ENCODE measurements around the gene ANKRD29. TPM values are rescaled to one million over a fixed set of nuclear protein-coding genes. Genes with fewer than 3 reads are reported as not detected.
"Not testable (repeated sequence)": the region's sequence is repeated elsewhere in the genome, so short reads cannot be mapped to it uniquely, and the experiment has no call there.

The ANKRD29 gene
- total RNA-seq, 1 experiment from 2014 or later = 8.2 TPM

GRCh38 chr18:23614891-23615290, 47.8 kb downstream of the ANKRD29 start:
- H3K27me3 ChIP-seq (replicated peaks; ENCODE audit: control insufficient read depth, insufficient read depth, low read length) = no peaks in the 10 kb centered on the region
- Mint-ChIP-seq H3K4me1 (ENCODE audit: low read depth, unreplicated experiment) (peaks cover 21% of the 10 kb centered on the region), H3K27me3 (ENCODE audit: insufficient read depth, unreplicated experiment) (no peaks in the 10 kb centered on the region), H3K9me3 (ENCODE audit: unreplicated experiment) (no peaks in the 10 kb centered on the region), H3K4me3 (ENCODE audit: unreplicated experiment) (no peak overlapping the region), H3K27ac (ENCODE audit: unreplicated experiment) (no peak overlapping the region), H3K36me3 (ENCODE audit: insufficient read depth, unreplicated experiment) (no peaks in the 10 kb centered on the region)
- ChIA-PET POLR2A (no interaction called here), CTCF (no interaction called here)
- TF ChIP-seq CTCF (IDR thresholded peaks at IDR 0.05; ENCODE audit: insufficient read depth in 1 of 2, low read depth in 1 of 2, low read length in 1 of 2, severe bottlenecking in 1 of 2, unreplicated experiment in 1 of 2) = no peak
- no peaks in the 10 kb centered on the region for H3K36me3 ChIP-seq (ENCODE audit: control insufficient read depth, insufficient read depth, low read length)
- DNase-seq = no peak
- intact Hi-C loops (cut with micrococcal nuclease; ENCODE audit: unreplicated experiment) = no loop called here
- no peak overlapping the region for H3K4me3 ChIP-seq (ENCODE audit: low read depth, low read length)
- no peaks in the 10 kb centered on the region for H3K9me3 ChIP-seq
- peaks cover 20% of the 10 kb centered on the region for H3K4me1 ChIP-seq
- BruUV-seq (replicated peaks) = no TSS peak

GRCh38 chr18:23614413-23614812, 48.3 kb downstream of the ANKRD29 start:
- Histone ChIP-seq H3K27me3 (replicated peaks; ENCODE audit: control insufficient read depth, insufficient read depth, low read length) (no peaks in the 10 kb centered on the region), H3K9me3 (no peaks in the 10 kb centered on the region), H3K4me1 (peaks cover 25% of the 10 kb centered on the region), H3K4me3 (ENCODE audit: low read depth, low read length) (no peak overlapping the region), H3K36me3 (ENCODE audit: control insufficient read depth, insufficient read depth, low read length) (no peaks in the 10 kb centered on the region)
- ChIA-PET POLR2A (no interaction called here), CTCF (no interaction called here)
- Mint-ChIP-seq H3K27me3 (ENCODE audit: insufficient read depth, unreplicated experiment) (no peaks in the 10 kb centered on the region), H3K4me1 (ENCODE audit: low read depth, unreplicated experiment) (peaks cover 25% of the 10 kb centered on the region), H3K36me3 (ENCODE audit: insufficient read depth, unreplicated experiment) (peaks cover 1% of the 10 kb centered on the region), H3K4me3 (ENCODE audit: unreplicated experiment) (no peak overlapping the region), H3K27ac (ENCODE audit: unreplicated experiment) (no peak overlapping the region), H3K9me3 (ENCODE audit: unreplicated experiment) (no peaks in the 10 kb centered on the region)
- intact Hi-C loops (cut with micrococcal nuclease; ENCODE audit: unreplicated experiment) = no loop called here
- no peak for DNase-seq
- no peak for TF ChIP-seq CTCF (IDR thresholded peaks at IDR 0.05; ENCODE audit: insufficient read depth in 1 of 2, low read depth in 1 of 2, low read length in 1 of 2, severe bottlenecking in 1 of 2, unreplicated experiment in 1 of 2)
- no TSS peak for BruUV-seq (replicated peaks)

- H3K4me3 Mint-ChIP-seq (ENCODE audit: unreplicated experiment); DNase-seq; intact Hi-C loops (cut with micrococcal nuclease; ENCODE audit: unreplicated experiment); H3K9me3 ChIP-seq; CTCF ChIA-PET; H3K9me3 Mint-ChIP-seq (ENCODE audit: unreplicated experiment); BruUV-seq (replicated peaks); H3K36me3 ChIP-seq (ENCODE audit: control insufficient read depth, insufficient read depth, low read length); H3K27me3 ChIP-seq (replicated peaks; ENCODE audit: control insufficient read depth, insufficient read depth, low read length); H3K27ac Mint-ChIP-seq (ENCODE audit: unreplicated experiment); H3K4me3 ChIP-seq (ENCODE audit: low read depth, low read length); H3K36me3 Mint-ChIP-seq (ENCODE audit: insufficient read depth, unreplicated experiment); H3K27me3 Mint-ChIP-seq (ENCODE audit: insufficient read depth, unreplicated experiment): not testable (repeated sequence)
- H3K4me1 ChIP-seq = peaks cover 25% of the 10 kb centered on the region
- H3K4me1 Mint-ChIP-seq (ENCODE audit: low read depth, unreplicated experiment) = peaks cover 30% of the 10 kb centered on the region
- POLR2A ChIA-PET = interaction anchor here (0.6 kb wide), 2 partner anchors 38 to 449 kb away, joined by 3 to 5 read pairs; no protein-coding TSS in a partner anchor
Observed at GRCh38 chr18:23613091-23613475, 49.6 kb downstream of the ANKRD29 start.

All from Caco-2 (cell line).